GM12878 (cell line): Measurements from ENCODE around the gene RAB6B.

Experiments
- CTCF ChIP-seq, 3 experiments: IDR thresholded peaks in 2 of 3; conservative IDR thresholded peaks in 1 of 3; 2 replicates each; pipeline ENCODE4 v1.5.1; 2011; ENCODE audit warnings: low read depth in 3 of 3, low read length in 3 of 3, mild to moderate bottlenecking in 3 of 3, control low read depth in 2 of 3, moderate library complexity in 2 of 3, inconsistent platforms in 1 of 3, mixed read lengths in 1 of 3; ENCODE audit not compliant: control insufficient read depth in 2 of 3, insufficient read depth in 1 of 3; ENCODE audit errors: extremely low read depth in 1 of 3
- GABPA ChIP-seq: IDR thresholded peaks from 2 replicates; pipeline ENCODE4 v1.6.1; 2014; ENCODE audit warnings: antibody characterized with exemption, low read depth, mild to moderate bottlenecking, inconsistent platforms

- TF ChIP-seq CTCF (IDR thresholded peaks at IDR 0.05 in 2 of 3, conservative IDR thresholded peaks at IDR 0.05 in 1 of 3; ENCODE audit: control insufficient read depth in 2 of 3, extremely low read depth in 1 of 3, insufficient read depth in 1 of 3, low read depth in 3 of 3, low read length in 3 of 3) (no peak), GABPA (no peak)
Measured at GRCh38 chr3:133917144-133917543, 21.5 kb upstream of the RAB6B start.
